ENCODE measurements around the gene TRIM61.
A peak's percentile ranks its signal among the peaks of the same experiment; 100 is the strongest.
"Not testable (repeated sequence)": the region's sequence is repeated elsewhere in the genome, so short reads cannot be mapped to it uniquely, and the experiment has no call there.

Gene TRIM61

GRCh38 chr4:164997941-164998340 is 20.5 kb upstream of the TRIM61 start:
- peaks cover 29% of the 10 kb centered on the region for H3K4me1 Mint-ChIP-seq
- H3K9me3 Mint-ChIP-seq: peaks cover 4% of the 10 kb centered on the region
- H3K4me3 Mint-ChIP-seq: no peak overlapping the region
- no peak overlapping the region for H3K27ac Mint-ChIP-seq
- H3K36me3 Mint-ChIP-seq (ENCODE audit: low read depth): no peaks in the 10 kb centered on the region
- no peak for DNase-seq
- no peaks in the 10 kb centered on the region for H3K27me3 Mint-ChIP-seq (ENCODE audit: low read depth, poor library complexity)
- TF ChIP-seq CTCF (IDR thresholded peaks at IDR 0.05): no peak

GRCh38 chr4:164997324-164997723 is 19.9 kb upstream of the TRIM61 start:
- peaks cover 4% of the 10 kb centered on the region for H3K9me3 Mint-ChIP-seq
- no peak overlapping the region for H3K27ac Mint-ChIP-seq
- no peak for TF ChIP-seq CTCF (IDR thresholded peaks at IDR 0.05)
- no peaks in the 10 kb centered on the region for H3K36me3 Mint-ChIP-seq (ENCODE audit: low read depth)
- DNase-seq: no peak
- no peak overlapping the region for H3K4me3 Mint-ChIP-seq
- no peaks in the 10 kb centered on the region for H3K27me3 Mint-ChIP-seq (ENCODE audit: low read depth, poor library complexity)
- peaks cover 26% of the 10 kb centered on the region for H3K4me1 Mint-ChIP-seq

- not testable (repeated sequence) for H3K9me3 Mint-ChIP-seq; DNase-seq; H3K4me3 Mint-ChIP-seq; H3K27me3 Mint-ChIP-seq (ENCODE audit: low read depth, poor library complexity); H3K27ac Mint-ChIP-seq; H3K36me3 Mint-ChIP-seq (ENCODE audit: low read depth)
- peaks cover 19% of the 10 kb centered on the region for H3K4me1 Mint-ChIP-seq
These were observed 18.7 kb upstream of the TRIM61 start for GRCh38 chr4:164996123-164996522.

- DNase-seq; H3K27ac Mint-ChIP-seq; H3K4me3 Mint-ChIP-seq; H3K36me3 Mint-ChIP-seq (ENCODE audit: low read depth); H3K9me3 Mint-ChIP-seq; H3K27me3 Mint-ChIP-seq (ENCODE audit: low read depth, poor library complexity): not testable (repeated sequence)
- peaks cover 35% of the 10 kb centered on the region for H3K4me1 Mint-ChIP-seq
These were observed 13.3 kb upstream of the TRIM61 start for GRCh38 chr4:164990786-164991185.

- H3K27me3 Mint-ChIP-seq (ENCODE audit: low read depth, poor library complexity): peaks cover 4% of the 10 kb centered on the region
- peaks cover 32% of the 10 kb centered on the region for H3K4me1 Mint-ChIP-seq
- TF ChIP-seq CTCF (IDR thresholded peaks at IDR 0.05): no peak
- H3K4me3 Mint-ChIP-seq: no peak overlapping the region
- H3K36me3 Mint-ChIP-seq (ENCODE audit: low read depth): no peaks in the 10 kb centered on the region
- H3K9me3 Mint-ChIP-seq: peaks cover under 1% of the 10 kb centered on the region
- no peak for DNase-seq
- peak overlapping the region; percentile 59 for H3K27ac Mint-ChIP-seq
These were observed 12.0 kb upstream of the TRIM61 start for GRCh38 chr4:164989471-164989870.

GRCh38 chr4:164971929-164972328 is 5.5 kb downstream of the TRIM61 start:
- H3K4me3 Mint-ChIP-seq; DNase-seq; H3K9me3 Mint-ChIP-seq; H3K27me3 Mint-ChIP-seq (ENCODE audit: low read depth, poor library complexity); H3K27ac Mint-ChIP-seq: not testable (repeated sequence)
- Mint-ChIP-seq H3K36me3 (ENCODE audit: low read depth) (peaks cover 15% of the 10 kb centered on the region), H3K4me1 (peaks cover 18% of the 10 kb centered on the region)

GRCh38 chr4:164959896-164960295 is 17.6 kb downstream of the TRIM61 start:
- no peak overlapping the region for H3K27ac Mint-ChIP-seq
- H3K4me3 Mint-ChIP-seq: no peak overlapping the region
- peaks cover 39% of the 10 kb centered on the region for H3K4me1 Mint-ChIP-seq
- H3K9me3 Mint-ChIP-seq: peaks cover 18% of the 10 kb centered on the region
- no peak for TF ChIP-seq CTCF (IDR thresholded peaks at IDR 0.05)
- peaks cover 10% of the 10 kb centered on the region for H3K27me3 Mint-ChIP-seq (ENCODE audit: low read depth, poor library complexity)
- no peak for DNase-seq
- H3K36me3 Mint-ChIP-seq (ENCODE audit: low read depth): peaks cover 17% of the 10 kb centered on the region

- H3K27me3 Mint-ChIP-seq (ENCODE audit: low read depth, poor library complexity); DNase-seq; H3K27ac Mint-ChIP-seq; H3K4me3 Mint-ChIP-seq: not testable (repeated sequence)
- Mint-ChIP-seq H3K36me3 (ENCODE audit: low read depth) (peaks cover 17% of the 10 kb centered on the region), H3K9me3 (peaks cover 18% of the 10 kb centered on the region), H3K4me1 (peaks cover 39% of the 10 kb centered on the region)
These were observed 18.0 kb downstream of the TRIM61 start for GRCh38 chr4:164959421-164959820.
